Calu3 (cell line): ENCODE results near the gene FOXN4. TPM values are rescaled to one million over a fixed set of nuclear protein-coding genes. Genes with fewer than 3 reads are reported as not detected.

Source experiments
- BruUV-seq: library from RNA; stranded (reverse); fragments of 400-500 nt; replicated peaks from 2 replicates; lab custom pipeline; 2021; lab: Mats Ljungman, UMichigan
- CTCF ChIA-PET: fragments of 300-600 bp; sonication (Branson Sonifier 250); formaldehyde crosslinking; loops from one replicate; lab custom pipeline; 2022; ENCODE audit warnings: antibody characterized with exemption; lab: Charles Lee
- DNase-seq: peaks from one replicate; pipeline ENCODE4 v3.0.0; 2022
- H3K27ac Mint-ChIP-seq: one replicate; pipeline ENCODE4 v1.8.0; 2022; ENCODE audit warnings: mixed read lengths; ENCODE audit not compliant: unreplicated experiment
- H3K27me3 Mint-ChIP-seq: one replicate; pipeline ENCODE4 v1.8.0; 2022; ENCODE audit warnings: mixed read lengths; ENCODE audit not compliant: unreplicated experiment
- H3K36me3 Mint-ChIP-seq: one replicate; pipeline ENCODE4 v1.8.0; 2022; ENCODE audit warnings: mild to moderate bottlenecking, moderate library complexity, mixed read lengths; ENCODE audit not compliant: insufficient read depth, unreplicated experiment
- H3K4me1 Mint-ChIP-seq: one replicate; pipeline ENCODE4 v1.8.0; 2022; ENCODE audit warnings: mild to moderate bottlenecking, low read depth, mixed read lengths; ENCODE audit not compliant: unreplicated experiment
- H3K4me3 Mint-ChIP-seq: one replicate; pipeline ENCODE4 v1.8.0; 2022; ENCODE audit warnings: mild to moderate bottlenecking, low read depth, moderate library complexity, mixed read lengths; ENCODE audit not compliant: unreplicated experiment
- H3K9me3 Mint-ChIP-seq: one replicate; pipeline ENCODE4 v1.8.0; 2022; ENCODE audit warnings: low read depth, mixed read lengths; ENCODE audit not compliant: unreplicated experiment
- intact Hi-C: fragments of 100-400 bp; cut with micrococcal nuclease; formaldehyde crosslinking; loops from one replicate; pipeline ENCODE4 v1.10.0; 2022; ENCODE audit not compliant: unreplicated experiment
- total RNA-seq: library from RNA; stranded (reverse); gene quantifications from 2 replicates; pipeline ENCODE4 v1.2.3, GENCODE V29; 2022
- TF ChIP-seq, protein P1 (sequence below): fragments of 200-600 bp; IDR thresholded peaks from one replicate; pipeline ENCODE4 v1.8.0; 2022; ENCODE audit warnings: antibody characterized with exemption; ENCODE audit not compliant: unreplicated experiment

FOXN4 gene
- total RNA-seq, 1 experiment from 2014 or later, result not detected

- no TSS peak for BruUV-seq
- CTCF ChIA-PET, result no interaction called here
- Mint-ChIP-seq H3K27ac (no peak overlapping the region), H3K4me3 (no peak overlapping the region), H3K4me1 (no peaks in the 10 kb centered on the region), H3K27me3 (no peaks in the 10 kb centered on the region), H3K9me3 (no peaks in the 10 kb centered on the region), H3K36me3 (no peaks in the 10 kb centered on the region)
- intact Hi-C loops, result no loop called here
- no peak for DNase-seq
- TF ChIP-seq, protein P1, sequence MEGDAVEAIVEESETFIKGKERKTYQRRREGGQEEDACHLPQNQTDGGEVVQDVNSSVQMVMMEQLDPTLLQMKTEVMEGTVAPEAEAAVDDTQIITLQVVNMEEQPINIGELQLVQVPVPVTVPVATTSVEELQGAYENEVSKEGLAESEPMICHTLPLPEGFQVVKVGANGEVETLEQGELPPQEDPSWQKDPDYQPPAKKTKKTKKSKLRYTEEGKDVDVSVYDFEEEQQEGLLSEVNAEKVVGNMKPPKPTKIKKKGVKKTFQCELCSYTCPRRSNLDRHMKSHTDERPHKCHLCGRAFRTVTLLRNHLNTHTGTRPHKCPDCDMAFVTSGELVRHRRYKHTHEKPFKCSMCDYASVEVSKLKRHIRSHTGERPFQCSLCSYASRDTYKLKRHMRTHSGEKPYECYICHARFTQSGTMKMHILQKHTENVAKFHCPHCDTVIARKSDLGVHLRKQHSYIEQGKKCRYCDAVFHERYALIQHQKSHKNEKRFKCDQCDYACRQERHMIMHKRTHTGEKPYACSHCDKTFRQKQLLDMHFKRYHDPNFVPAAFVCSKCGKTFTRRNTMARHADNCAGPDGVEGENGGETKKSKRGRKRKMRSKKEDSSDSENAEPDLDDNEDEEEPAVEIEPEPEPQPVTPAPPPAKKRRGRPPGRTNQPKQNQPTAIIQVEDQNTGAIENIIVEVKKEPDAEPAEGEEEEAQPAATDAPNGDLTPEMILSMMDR, result no peak
Measured at GRCh38 chr12:109241936-109242335, 67.1 kb downstream of the FOXN4 start.

GRCh38 chr12:109240365-109240764, 68.7 kb downstream of the FOXN4 start:
- H3K27ac Mint-ChIP-seq, result no peak overlapping the region
- intact Hi-C loops, result no loop called here
- TF ChIP-seq, protein P1, result no peak
- H3K4me1 Mint-ChIP-seq, result no peaks in the 10 kb centered on the region
- BruUV-seq, result no TSS peak
- H3K27me3 Mint-ChIP-seq, result no peaks in the 10 kb centered on the region
- no peak overlapping the region for H3K4me3 Mint-ChIP-seq
- CTCF ChIA-PET, result no interaction called here
- no peak for DNase-seq
- H3K36me3 Mint-ChIP-seq, result no peaks in the 10 kb centered on the region
- no peaks in the 10 kb centered on the region for H3K9me3 Mint-ChIP-seq

- intact Hi-C loops, result no loop called here
Measured at GRCh38 chr12:109239691-109240090, 69.4 kb downstream of the FOXN4 start.

DNA sequence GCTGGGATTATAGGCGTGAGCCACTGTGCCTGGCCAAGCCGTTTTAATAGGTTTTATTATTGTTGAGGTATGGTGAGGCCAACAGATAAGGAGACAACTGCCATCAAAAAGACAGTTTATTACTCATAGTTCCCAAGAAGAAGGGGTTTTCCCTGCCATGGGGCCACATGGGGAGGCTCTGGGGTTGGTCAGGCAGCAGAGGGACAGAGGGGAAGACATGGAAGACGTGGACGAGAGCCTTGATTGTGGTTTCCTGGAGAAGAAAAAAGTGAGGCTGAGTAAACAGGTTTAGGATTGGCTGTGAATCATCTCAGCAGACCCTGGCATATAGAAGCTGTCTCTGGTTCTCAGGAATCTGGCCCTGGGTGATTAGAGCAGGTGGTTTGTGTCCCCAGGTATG, 69.9 kb downstream of the FOXN4 start:
- Mint-ChIP-seq H3K36me3 (no peaks in the 10 kb centered on the region), H3K4me3 (no peak overlapping the region), H3K9me3 (no peaks in the 10 kb centered on the region), H3K27me3 (no peaks in the 10 kb centered on the region), H3K27ac (no peak overlapping the region), H3K4me1 (no peaks in the 10 kb centered on the region)
- TF ChIP-seq, protein P1, result no peak
- no peak for DNase-seq
- intact Hi-C loops, result no loop called here
- CTCF ChIA-PET, result no interaction called here
- no TSS peak for BruUV-seq

More at GRCh38 chr12:109239691-109240090, 69.4 kb downstream of the FOXN4 start:
- Mint-ChIP-seq H3K4me3 (no peak overlapping the region), H3K27ac (no peak overlapping the region), H3K4me1 (no peaks in the 10 kb centered on the region), H3K27me3 (no peaks in the 10 kb centered on the region), H3K36me3 (no peaks in the 10 kb centered on the region), H3K9me3 (no peaks in the 10 kb centered on the region)
- CTCF ChIA-PET, result no interaction called here
- no TSS peak for BruUV-seq
- TF ChIP-seq, protein P1, result no peak
- DNase-seq, result no peak

DNA sequence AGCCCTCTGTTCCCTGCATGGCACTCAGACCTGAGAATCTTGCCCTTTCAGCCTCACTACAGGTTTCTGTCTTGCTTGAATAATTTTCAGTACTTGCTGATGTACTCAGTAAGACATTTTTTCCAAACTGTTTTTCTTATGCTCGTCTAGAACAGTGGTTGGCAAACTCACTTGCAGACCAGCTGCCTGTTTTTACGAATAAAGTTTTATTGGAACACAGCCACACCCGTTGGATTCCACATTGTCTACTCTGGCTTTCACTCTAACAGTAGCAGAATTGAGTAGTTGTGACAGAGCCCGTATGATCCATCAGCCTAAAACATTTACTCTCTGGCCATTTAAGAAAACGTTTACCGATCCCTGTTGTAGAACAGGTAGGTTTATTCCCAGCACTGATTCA, 72.8 kb downstream of the FOXN4 start:
- Mint-ChIP-seq H3K4me3 (no peak overlapping the region), H3K9me3 (no peaks in the 10 kb centered on the region), H3K27ac (no peak overlapping the region), H3K27me3 (no peaks in the 10 kb centered on the region), H3K4me1 (no peaks in the 10 kb centered on the region), H3K36me3 (no peaks in the 10 kb centered on the region)
- DNase-seq, result no peak
- BruUV-seq, result no TSS peak
- CTCF ChIA-PET, result no interaction called here
- intact Hi-C loops, result no loop called here
- TF ChIP-seq, protein P1, result no peak
